ENCODE data around the gene KLHL7.
"Not testable (repeated sequence)": the region's sequence is repeated elsewhere in the genome, so short reads cannot be mapped to it uniquely, and the experiment has no call there.

KLHL7 gene

GRCh38 chr7:23216021-23216420 is 110.4 kb downstream of the KLHL7 start:
- DNase-seq (ENCODE audit: low read depth in 2 of 2) = no peak

DNA sequence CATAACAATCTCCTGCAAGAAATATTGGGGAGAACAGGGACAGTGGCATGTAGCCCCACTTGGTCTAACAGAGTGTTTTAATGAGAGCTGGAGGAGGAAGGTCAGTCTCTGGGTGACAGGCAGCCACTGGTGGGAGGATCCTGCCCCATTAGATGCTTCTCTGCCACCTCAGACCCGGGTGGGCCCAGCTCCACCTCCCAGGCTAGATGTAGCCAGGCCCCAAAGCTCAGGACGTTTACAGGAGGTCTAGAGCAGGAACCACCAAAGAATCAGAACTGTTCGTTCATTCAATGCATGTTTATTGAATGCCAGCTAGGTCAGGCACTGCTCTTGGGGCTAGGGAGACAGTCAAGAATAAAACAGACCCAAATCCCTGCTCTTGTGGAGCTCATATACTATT is 112.6 kb downstream of the KLHL7 start:
- DNase-seq (ENCODE audit: low read depth in 2 of 2) = no peak

DNA sequence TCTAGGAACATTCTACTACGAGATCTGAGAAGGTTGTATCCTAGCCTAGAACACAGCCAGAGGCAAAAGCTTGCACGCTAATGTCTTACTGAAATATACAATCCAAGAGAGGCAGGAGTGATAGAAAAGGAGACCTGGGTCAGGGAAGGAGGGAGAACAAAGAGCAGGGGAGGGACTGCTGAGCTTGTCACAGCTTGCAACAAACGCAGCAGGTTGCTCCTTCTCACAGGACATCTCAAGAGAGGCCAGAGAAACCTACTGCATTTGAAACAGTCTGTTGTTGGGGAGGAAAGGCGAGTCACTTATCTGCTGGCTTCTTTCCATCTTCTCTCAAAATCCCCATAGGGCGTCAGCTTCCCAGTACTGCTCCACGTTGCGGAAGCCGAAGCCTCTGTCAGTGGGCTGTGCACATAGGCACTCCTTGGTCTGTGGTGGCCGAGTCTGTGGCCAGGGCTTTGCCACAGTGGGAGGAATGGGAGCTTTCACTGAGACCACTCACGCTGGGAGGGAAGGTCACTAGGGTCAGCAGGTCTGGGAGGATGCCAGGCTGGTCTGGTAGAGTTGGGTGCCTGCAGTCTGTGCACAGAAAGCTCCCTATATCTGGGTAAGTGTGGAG is 115.2 kb downstream of the KLHL7 start:
- DNase-seq (ENCODE audit: low read depth in 2 of 2) = no peak

- no peak for DNase-seq (ENCODE audit: low read depth in 2 of 2)
Observed at GRCh38 chr7:23222439-23223030, 117.0 kb downstream of the KLHL7 start.

DNA sequence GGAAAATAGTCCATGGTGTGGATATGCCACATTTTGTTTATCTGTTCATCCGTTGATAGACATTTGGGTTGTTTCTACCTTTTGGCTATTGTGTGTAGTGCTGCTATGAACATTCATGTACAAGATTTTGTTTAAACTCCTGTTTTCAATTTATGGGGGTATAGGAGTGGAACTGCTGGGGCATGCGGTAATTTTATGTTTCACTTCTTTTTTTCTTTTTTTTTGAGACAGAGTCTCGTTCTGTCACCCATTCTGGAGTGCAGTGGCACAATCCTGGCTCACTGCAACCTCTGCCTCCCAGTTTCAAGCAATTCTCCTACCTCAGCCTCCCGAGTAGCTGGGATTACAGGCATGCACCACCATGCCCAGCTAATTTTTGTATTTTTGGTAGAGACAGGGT is 118.8 kb downstream of the KLHL7 start:
- not testable (repeated sequence) for DNase-seq (ENCODE audit: low read depth in 2 of 2)

GRCh38 chr7:23226844-23227450 is 121.4 kb downstream of the KLHL7 start:
- no peak for DNase-seq (ENCODE audit: low read depth in 2 of 2)
